Measurements from ENCODE around the gene FGF13. TPM values are rescaled to one million over a fixed set of nuclear protein-coding genes. Genes with fewer than 3 reads are reported as not detected.

FGF13 gene
- polyA plus RNA-seq, 3 donors, result not detected

DNA sequence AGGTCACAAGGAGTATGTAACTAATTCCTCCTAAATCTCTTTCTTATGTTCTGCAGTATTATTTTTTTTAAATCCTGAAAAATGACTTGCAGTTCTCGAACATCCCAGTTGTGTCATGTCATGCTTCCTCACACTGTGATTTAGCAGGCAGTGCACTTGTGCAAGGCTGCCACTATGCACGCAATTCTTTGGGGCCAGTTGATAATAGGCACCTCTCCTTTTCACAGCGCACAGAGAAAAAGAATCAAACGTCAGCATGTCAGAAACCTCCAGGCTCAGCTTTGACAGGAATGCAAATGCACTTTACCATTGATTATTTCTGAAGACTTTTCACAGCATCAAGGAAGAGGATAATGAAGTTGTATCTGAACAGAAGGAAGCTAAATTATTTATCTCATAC lies 62.9 kb downstream of the FGF13 start:
- H3K4me3 Mint-ChIP-seq, result no peak overlapping the region
- Histone ChIP-seq H3K9me3 (replicated peaks in 1 of 2; ENCODE audit: control insufficient read depth in 1 of 2, insufficient read depth in 1 of 2, low read length in 2 of 2) (no peaks in the 10 kb centered on the region), H3K4me1 (ENCODE audit: control insufficient read depth in 1 of 2, insufficient read depth in 2 of 2, low read length in 2 of 2) (no peaks in the 10 kb centered on the region), H2AFZ (ENCODE audit: insufficient read depth, low read depth, low read length, poor library complexity, severe bottlenecking) (no peak overlapping the region), H4K20me1 (ENCODE audit: insufficient read depth, low read length) (no peaks in the 10 kb centered on the region), H3K9ac (ENCODE audit: insufficient read depth, low read length, poor library complexity, severe bottlenecking) (no peak overlapping the region), H3K27ac (ENCODE audit: low read depth in 1 of 2, low read length in 2 of 2) (no peak overlapping the region), H3K79me2 (ENCODE audit: insufficient read depth, low read length) (no peaks in the 10 kb centered on the region), H3K36me3 (replicated peaks in 1 of 2; ENCODE audit: control insufficient read depth in 1 of 2, insufficient read depth in 2 of 2, low read length in 2 of 2) (no peaks in the 10 kb centered on the region), H3K4me3 (replicated peaks in 1 of 3; ENCODE audit: low read depth in 2 of 3, low read length in 3 of 3) (no peak overlapping the region), H3K4me2 (replicated peaks; ENCODE audit: extremely low read depth, low read length, poor library complexity, severe bottlenecking) (no peak overlapping the region), H3K27me3 (ENCODE audit: control insufficient read depth in 2 of 2, insufficient read depth in 2 of 2, low read length in 2 of 2) (no peaks in the 10 kb centered on the region)
- TF ChIP-seq, protein P1, sequence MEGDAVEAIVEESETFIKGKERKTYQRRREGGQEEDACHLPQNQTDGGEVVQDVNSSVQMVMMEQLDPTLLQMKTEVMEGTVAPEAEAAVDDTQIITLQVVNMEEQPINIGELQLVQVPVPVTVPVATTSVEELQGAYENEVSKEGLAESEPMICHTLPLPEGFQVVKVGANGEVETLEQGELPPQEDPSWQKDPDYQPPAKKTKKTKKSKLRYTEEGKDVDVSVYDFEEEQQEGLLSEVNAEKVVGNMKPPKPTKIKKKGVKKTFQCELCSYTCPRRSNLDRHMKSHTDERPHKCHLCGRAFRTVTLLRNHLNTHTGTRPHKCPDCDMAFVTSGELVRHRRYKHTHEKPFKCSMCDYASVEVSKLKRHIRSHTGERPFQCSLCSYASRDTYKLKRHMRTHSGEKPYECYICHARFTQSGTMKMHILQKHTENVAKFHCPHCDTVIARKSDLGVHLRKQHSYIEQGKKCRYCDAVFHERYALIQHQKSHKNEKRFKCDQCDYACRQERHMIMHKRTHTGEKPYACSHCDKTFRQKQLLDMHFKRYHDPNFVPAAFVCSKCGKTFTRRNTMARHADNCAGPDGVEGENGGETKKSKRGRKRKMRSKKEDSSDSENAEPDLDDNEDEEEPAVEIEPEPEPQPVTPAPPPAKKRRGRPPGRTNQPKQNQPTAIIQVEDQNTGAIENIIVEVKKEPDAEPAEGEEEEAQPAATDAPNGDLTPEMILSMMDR (IDR thresholded peaks at IDR 0.05), result no peak
- peaks cover 0 to 2% (median 0%) of the 10 kb centered on the region in 3 donors for H3K27me3 Mint-ChIP-seq (ENCODE audit: low read depth in 3 of 3)
- no peak for DNase-seq
- H3K36me3 Mint-ChIP-seq, result no peaks in the 10 kb centered on the region
- H3K27ac Mint-ChIP-seq, result no peak overlapping the region
- WGBS (ENCODE audit: insufficient coverage), result 47% methylated on average over 2 of the region's 4 CpGs
- H3K4me1 Mint-ChIP-seq, result no peaks in the 10 kb centered on the region
- H3K9me3 Mint-ChIP-seq, result no peaks in the 10 kb centered on the region
- intact Hi-C loops (cut with micrococcal nuclease), result no loop called here

DNA sequence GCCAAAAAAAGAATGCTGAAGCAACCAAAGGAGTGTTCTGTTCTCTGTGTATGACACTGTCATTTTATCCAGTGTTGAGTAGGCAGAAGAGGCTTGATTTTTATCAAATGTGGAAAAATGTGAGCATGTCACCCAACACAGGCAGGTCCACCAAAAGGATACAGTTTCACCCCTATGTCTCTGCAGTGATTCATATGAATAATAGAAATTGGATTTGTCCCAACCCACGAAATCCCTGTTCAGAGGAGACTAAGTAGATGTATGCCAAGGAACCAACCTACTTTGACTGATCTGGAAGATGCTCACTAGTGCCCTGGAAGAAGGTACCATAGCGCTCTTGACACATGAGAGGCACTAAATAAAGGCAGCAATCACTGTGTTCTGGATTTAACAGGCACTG lies 72.5 kb downstream of the FGF13 start:
- Histone ChIP-seq H3K27me3 (ENCODE audit: control insufficient read depth in 2 of 2, insufficient read depth in 2 of 2, low read length in 2 of 2) (no peaks in the 10 kb centered on the region), H3K9ac (ENCODE audit: insufficient read depth, low read length, poor library complexity, severe bottlenecking) (no peak overlapping the region), H3K4me1 (ENCODE audit: control insufficient read depth in 1 of 2, insufficient read depth in 2 of 2, low read length in 2 of 2) (no peaks in the 10 kb centered on the region), H3K4me2 (replicated peaks; ENCODE audit: extremely low read depth, low read length, poor library complexity, severe bottlenecking) (no peak overlapping the region), H3K4me3 (replicated peaks in 1 of 3; ENCODE audit: low read depth in 2 of 3, low read length in 3 of 3) (no peak overlapping the region), H4K20me1 (ENCODE audit: insufficient read depth, low read length) (no peaks in the 10 kb centered on the region), H3K36me3 (replicated peaks in 1 of 2; ENCODE audit: control insufficient read depth in 1 of 2, insufficient read depth in 2 of 2, low read length in 2 of 2) (no peaks in the 10 kb centered on the region), H3K79me2 (ENCODE audit: insufficient read depth, low read length) (no peaks in the 10 kb centered on the region), H3K27ac (ENCODE audit: low read depth in 1 of 2, low read length in 2 of 2) (no peak overlapping the region), H2AFZ (ENCODE audit: insufficient read depth, low read depth, low read length, poor library complexity, severe bottlenecking) (no peak overlapping the region), H3K9me3 (replicated peaks in 1 of 2; ENCODE audit: control insufficient read depth in 1 of 2, insufficient read depth in 1 of 2, low read length in 2 of 2) (no peaks in the 10 kb centered on the region)
- 71% methylated on average over 1 of the region's 2 CpGs for WGBS (ENCODE audit: insufficient coverage)
- DNase-seq, result no peak
- no peaks in the 10 kb centered on the region for H3K4me1 Mint-ChIP-seq
- intact Hi-C loops (cut with micrococcal nuclease), result no loop called here
- TF ChIP-seq, protein P1 (IDR thresholded peaks at IDR 0.05), result no peak
- H3K27ac Mint-ChIP-seq, result no peak overlapping the region
- H3K9me3 Mint-ChIP-seq, result peaks cover 0 to 3% (median 1%) of the 10 kb centered on the region in 7 donors
- H3K4me3 Mint-ChIP-seq, result no peak overlapping the region
- no peaks in the 10 kb centered on the region for H3K36me3 Mint-ChIP-seq
- no peaks in the 10 kb centered on the region for H3K27me3 Mint-ChIP-seq (ENCODE audit: low read depth in 3 of 3)

Small RNA genes lying within 50 kb of the gene (small RNA-seq; reads per million reads assigned to genes)
- gene AL031386.1 (ENCODE audit: insufficient read length, low read depth) (not detected), gene MIR504 (ENCODE audit: insufficient read length, low read depth) (not detected)

Data from CD14-positive monocyte (primary cell).